Inflammatory macrophage treated with lipopolysaccharide for 1 hour (primary cell): ENCODE measurements around the gene KCTD13.
"Not testable (repeated sequence)": the region's sequence is repeated elsewhere in the genome, so short reads cannot be mapped to it uniquely, and the experiment has no call there.

Experiments used
- DNase-seq, 2 donors: peaks; one replicate each; pipeline ENCODE4 v3.0.0-alpha.2; 2020 to 2022

Gene KCTD13

DNA sequence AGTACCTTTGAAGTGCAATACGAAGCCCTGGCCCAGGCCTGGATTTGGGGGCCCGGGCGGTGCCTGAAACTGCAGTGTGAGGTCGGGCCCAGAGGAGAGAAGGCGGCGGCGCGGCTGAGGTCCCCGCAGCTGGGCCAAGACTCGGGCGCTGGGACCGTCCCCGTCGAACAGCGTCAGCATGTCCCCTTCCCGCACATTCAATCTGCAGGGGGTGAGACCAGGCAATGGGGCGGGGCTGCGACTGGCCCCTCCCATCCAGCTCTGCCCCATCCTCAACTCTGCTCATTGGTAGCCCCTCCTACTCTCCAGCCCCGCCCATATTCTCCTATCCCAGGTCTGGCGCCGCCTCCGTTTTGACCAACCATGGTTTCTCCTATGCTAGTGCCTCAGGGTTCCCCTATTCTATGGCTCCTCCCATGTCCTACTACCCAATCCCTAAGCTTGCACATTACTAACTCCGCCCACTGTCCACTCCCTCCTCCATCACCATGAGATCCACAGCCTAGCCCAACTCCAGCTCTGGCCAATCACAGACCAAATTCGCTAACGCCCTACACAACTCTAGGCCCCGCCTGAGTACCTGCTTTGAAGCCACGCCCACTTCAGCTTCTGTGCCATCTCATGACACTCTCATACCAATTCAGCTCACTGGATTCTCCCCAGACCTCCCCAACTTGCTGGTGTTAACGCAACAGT lies 48.6 kb downstream of the KCTD13 start:
- DNase-seq, result peak; percentile 82 to 83

GRCh38 chr16:29876594-29877249 lies 49.3 kb downstream of the KCTD13 start:
- no peak for DNase-seq

DNA sequence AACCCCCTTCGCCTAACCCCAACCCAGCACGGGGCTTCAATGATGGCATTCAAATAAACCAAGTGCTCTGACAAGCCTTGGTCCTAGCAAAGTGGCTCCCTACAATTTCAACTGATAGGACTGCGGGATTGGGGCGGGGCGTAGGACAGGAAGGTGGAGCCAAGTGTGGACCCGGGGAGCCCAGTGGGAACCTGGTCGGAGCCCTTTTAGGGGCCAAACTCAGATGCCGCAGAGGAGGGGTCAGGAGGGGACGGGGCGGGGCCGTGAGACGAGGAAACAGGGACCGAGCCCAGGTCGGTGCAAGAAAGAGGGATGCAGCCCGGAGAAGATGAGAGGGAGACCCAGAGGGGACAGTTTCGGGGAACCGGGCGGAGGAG lies 49.8 kb downstream of the KCTD13 start:
- no peak for DNase-seq

DNA sequence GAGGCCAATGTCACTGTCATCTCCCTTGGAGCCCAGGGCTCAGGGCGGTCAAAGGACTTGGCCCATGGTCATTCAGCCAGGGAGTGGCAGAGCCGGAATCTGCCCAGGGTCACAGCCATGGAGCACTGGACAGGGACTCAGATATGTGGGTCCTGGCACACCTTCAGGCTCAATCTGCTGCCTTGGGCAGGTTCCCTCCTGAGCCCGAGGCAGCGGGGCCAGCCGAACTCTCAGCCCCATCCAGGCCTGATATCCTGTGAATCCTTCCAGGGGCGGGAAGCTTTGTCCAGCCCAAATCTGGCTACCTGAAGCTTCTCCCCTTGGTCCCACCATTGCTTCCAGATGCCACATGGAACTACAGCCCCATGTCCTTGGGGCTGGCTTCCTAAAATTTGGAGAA lies 50.8 kb downstream of the KCTD13 start:
- DNase-seq, result no peak

DNA sequence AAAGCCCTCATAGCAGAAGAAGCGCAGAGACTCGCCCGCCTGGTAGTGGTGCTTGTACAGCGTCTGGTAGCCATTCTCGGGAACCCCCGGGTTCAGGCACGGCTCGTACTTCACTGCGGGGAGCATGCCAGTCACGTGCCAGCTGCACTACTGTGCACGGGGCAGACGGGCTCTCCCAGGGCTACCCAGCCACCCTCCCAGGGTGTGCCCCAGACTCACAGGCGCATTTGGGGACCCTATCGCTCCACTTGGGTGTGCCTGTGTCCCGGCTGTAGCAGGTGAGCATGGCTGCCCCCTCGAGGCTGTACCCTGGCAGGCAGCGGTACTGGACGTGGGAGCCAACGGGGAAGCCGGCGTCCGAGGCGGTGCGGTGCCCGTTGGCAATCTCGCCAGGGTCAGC lies 52.7 kb downstream of the KCTD13 start:
- no peak for DNase-seq

DNA sequence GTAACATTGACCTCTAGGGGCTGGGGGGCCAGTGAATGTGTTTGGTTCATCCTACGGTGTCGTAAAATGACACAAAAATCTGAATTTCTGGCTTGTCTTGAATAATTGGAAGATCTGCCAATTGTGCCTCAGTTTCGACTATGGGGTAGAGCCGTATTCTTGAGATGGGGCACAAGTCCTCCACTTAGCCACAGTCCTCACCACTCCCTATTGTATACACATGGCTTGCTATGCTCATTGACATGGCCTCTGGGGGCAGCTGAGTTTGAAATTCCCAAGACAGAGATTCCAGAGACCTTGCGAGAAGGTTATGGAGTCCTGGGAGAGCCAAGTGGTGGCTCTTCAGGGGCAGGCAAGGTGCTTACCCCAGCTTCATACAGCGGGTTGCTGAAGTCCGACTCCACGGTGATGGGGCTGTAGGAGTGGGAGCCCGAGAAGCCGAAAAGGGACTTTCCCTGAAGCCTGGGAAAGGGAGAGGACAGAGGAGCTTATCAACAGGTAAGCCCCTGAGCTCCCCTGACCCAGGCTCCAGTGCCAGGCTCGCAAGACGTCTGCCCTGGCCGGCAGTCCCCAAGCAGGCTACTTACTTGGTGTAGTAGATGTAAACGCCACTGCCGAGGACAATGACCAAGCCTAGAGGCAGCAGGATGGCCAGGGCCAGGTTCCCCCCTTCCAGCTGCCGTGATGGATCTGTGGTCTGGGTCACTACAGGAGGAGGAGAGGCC lies 54.0 kb downstream of the KCTD13 start:
- DNase-seq, result no peak

DNA sequence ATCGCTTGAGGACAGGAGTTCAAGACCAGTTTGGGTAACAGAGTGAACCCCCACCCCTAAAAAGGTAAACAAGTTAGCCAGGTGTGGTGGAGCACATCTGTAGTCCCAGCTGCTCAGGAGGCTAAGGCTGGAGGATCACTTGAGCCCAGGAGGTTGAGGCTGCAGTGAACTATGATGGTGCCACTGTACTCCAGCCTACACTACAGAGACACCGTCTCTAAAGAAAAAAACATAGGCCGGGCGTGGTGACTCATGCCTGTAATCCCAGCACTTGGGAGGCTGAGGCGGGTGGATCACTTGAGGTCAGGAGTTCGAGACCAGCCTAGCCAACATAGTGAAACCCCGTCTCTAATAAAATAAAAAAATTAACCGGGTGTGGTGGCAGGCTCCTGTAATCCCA lies 57.0 kb downstream of the KCTD13 start:
- not testable (repeated sequence) for DNase-seq

DNA sequence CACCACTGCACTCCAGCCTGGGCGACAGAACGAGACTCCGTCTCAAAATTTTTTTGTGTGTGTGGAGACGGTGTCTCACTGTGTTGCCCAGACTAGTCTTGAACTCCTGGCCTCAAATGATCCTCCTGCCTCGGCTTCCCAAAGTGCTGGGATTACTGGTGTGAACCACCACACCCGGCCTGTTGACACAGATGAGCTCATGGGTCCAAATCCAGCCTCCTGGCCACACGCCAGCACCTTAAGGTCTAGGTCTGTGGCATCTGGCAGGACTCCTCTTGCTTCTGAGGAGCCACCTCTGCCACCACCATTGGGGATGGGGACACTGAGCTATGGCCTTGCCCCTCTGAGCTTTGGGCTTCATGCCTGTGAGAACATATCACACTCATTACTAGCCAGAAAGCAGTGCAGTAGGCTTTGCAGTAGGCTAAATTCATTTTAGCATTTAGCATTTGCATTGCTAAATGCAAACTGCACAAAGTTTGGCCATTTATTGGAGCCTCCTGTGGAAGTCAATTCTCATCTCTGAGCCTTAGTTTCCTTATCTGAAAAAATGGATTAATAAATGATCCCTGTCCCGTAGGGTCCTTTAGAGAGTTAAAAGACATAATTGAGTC lies 57.5 kb downstream of the KCTD13 start:
- DNase-seq, result no peak

DNA sequence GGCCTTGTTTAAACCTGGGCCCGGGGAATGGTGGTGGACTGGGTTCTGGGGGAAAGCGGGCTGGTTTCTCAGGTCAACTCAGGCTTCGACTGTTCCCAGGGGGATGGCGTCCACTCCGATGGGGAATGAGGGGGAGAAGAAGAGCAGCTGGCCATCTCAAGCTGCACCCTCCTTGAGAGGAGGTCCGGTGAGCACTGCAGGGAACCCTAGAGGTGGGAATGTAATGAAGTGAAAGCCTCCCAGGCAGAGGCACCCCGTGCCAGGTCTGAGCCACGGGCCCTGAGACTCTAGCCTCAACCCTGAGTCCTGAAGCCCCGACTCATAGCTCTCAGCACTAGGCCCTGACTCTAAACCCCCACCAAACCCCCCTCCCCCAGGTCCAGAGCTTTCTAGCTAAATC lies 61.8 kb downstream of the KCTD13 start:
- DNase-seq, result no peak

GRCh38 chr16:29863669-29863984 lies 62.4 kb downstream of the KCTD13 start:
- no peak for DNase-seq

- DNase-seq, result peak; percentile 90 to 97
Measured at GRCh38 chr16:29862884-29863668, 63.0 kb downstream of the KCTD13 start, which contains the start of gene CDIPT. TSS of gene CDIPT (minus strand) at chr16:29863226. CDS start at chr16:29862857, 369 bp downstream.

- peak in 1 of 2 donors; percentile 6 for DNase-seq
Measured at GRCh38 chr16:29862383-29862883, 63.6 kb downstream of the KCTD13 start.

DNA sequence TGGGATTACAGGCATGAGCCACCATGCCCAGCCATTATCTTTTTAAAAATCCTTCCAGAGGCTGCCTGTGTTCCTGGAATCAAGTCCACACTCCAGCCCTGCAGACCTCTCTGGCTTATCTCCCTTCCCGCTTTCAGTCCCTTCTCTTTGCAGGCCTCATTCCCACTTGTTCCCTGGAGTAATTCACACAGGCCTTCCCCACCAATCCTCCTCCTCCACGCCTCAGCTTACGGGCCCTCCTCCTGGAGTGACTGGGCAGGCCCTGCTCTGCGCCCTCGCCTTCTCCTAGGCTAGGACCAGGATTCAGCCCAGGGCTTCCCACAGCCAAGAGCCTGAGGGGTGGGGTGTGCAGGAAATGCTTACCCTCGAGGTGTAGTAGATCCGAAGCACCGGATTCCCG lies 65.8 kb downstream of the KCTD13 start:
- no peak for DNase-seq

GRCh38 chr16:29858974-29859373 lies 67.1 kb downstream of the KCTD13 start:
- no peak for DNase-seq

DNA sequence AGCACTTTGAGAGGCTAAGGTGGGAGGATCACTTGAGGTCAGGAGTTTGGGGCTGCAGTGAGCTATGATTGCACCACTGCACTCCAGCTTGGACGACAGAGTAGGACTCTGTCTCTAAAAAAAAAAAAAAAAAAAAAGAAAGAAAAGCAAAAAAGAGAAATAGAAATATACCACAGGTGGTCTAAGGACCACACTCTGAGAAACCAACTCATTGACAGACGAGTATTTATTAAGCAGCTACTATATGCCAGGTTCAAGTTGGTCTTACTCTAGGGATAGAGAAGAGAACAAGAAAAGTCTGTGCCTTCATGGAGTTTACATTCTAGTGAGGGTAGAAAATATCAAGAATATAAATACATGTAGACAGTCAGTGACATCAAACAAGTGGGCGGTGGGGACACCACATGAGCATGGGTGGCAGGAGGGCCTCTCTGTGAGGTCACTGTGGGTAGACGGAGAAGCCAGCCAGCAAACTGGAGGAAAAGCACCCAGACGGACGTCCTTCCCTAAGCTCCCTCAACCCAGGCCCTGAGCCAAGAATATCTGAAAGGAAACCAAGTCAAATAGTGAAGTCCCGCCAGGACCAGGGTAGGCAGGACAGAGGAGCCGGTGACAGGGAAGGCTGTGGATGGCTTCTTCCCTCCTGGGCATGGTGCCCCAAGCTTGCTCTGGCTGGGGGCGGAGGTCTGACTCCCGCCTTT lies 67.7 kb downstream of the KCTD13 start:
- peak; percentile 50 to 82 for DNase-seq

DNA sequence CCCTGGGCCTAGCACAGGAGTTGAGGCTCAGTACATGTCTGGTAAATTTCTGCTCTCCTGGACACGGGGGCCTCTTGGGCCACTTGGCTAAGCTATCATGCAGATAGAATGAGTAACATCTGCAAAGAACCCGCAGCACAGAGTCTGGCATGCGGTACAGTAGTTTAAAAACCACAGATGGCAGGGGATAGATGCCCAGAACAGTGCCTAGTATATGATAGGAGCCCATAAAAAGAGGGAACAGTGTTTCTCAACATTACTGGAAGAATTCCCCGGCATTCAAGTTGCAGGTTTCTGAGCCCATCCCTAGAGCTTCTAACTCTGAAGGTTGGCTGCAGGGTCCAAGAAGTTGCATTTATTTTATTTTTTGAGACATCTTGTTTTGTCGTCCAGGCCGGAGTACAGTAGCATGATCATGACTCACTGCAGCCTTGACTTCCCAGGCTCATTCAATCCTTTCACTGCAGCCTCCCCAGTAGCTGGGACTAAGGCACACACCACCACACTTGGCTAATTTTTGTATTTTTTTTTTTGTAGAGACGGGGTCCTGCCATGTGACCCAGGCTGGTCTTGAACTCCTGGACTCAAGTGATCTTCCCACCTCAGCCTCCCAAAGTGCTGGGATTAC lies 68.8 kb downstream of the KCTD13 start:
- no peak for DNase-seq
